Astrocyte of the hippocampus (primary cell): Measurements from ENCODE around the gene RNLS.

Experiments used
- DNase-seq: peaks from one replicate; pipeline ENCODE4 v3.0.0; 2011; ENCODE audit warnings: low read depth, low spot score

The RNLS gene

GRCh38 chr10:88232983-88233543, 350.1 kb downstream of the RNLS start:
- no peak for DNase-seq

GRCh38 chr10:88232029-88232895, 350.9 kb downstream of the RNLS start:
- DNase-seq, result no peak

GRCh38 chr10:88230251-88230650, 352.9 kb downstream of the RNLS start:
- DNase-seq, result no peak

DNA sequence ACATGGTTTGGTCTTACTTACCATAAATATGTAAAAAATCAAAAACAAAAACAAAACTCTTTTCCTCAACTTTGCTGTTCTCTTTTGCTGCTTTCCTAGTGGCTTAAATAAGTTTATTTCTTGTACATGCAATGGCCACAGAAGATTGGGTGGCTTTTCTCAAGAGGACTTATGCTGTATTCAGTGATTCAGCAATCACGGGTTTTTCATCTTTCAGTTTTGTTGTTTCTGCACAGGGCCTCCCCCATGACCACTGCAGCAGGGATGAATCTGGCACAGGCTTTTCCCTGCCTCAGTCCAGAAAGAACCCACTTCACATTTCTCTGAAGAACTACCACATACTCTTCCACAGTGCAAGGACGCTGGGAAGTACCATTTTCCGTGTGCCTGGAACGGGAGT, 355.0 kb downstream of the RNLS start:
- DNase-seq, result no peak

GRCh38 chr10:88227342-88228018, 355.6 kb downstream of the RNLS start:
- DNase-seq, result no peak

DNA sequence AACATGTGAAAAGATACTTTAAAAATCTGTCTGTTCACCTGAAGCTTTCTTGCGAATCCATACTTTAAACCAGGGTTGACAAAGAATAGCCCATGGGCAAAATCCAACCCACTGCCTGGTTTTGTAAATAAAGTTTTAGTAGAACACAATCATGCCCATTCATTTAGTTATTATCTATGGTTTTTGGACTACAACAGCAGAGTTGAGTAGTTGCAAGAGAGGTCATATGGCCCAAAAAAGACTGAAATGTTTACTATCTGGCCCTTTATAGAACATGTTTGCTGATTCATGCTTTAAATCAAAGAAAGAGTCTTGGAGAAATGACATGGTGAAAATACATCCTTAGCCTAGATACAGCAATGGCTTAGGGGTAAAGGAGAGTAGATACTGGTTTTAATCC, 356.2 kb downstream of the RNLS start:
- no peak for DNase-seq

DNA sequence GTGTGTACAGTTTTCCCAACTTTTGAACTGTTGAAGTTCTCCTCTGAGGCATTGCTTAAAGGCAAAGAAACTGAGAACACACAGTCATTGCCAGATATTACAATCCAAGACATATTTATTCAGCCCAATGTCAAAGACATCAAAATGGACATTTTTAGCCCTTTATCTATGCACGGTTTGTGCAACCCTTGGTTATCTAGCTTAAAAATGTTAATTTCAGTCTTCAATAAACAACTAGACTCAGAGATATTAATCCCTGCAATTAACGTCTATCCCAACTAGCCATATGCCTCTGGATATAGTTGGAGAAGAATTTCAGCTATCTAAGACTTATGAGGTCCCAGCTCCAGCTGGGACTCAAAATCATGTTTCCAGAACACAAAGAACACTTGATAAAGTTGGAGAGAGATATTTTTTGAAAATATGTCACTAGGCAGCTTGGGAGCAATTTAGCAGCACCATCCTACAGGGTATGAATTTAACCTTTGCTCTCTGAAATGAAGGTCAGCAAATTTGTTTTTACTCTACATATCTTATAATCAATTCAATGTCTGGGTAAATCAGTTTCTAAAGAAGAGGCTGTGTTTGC, 357.0 kb downstream of the RNLS start:
- no peak for DNase-seq
